Amniotic stem cell (primary cell): Measurements from ENCODE around the gene NME1.

ENCODE experiments used
- DNase-seq: peaks from one replicate; lab custom pipeline; 2025; lab: John Stamatoyannopoulos, UW

NME1 gene

GRCh38 chr17:51189628-51190027 lies 36.3 kb downstream of the NME1 start:
- DNase-seq, result no peak

- no peak for DNase-seq
Measured at GRCh38 chr17:51191895-51192294, 38.5 kb downstream of the NME1 start.

- DNase-seq, result no peak
Measured at GRCh38 chr17:51197754-51198153, 44.4 kb downstream of the NME1 start.

GRCh38 chr17:51200295-51200694 lies 46.9 kb downstream of the NME1 start:
- DNase-seq, result no peak

GRCh38 chr17:51200846-51201245 lies 47.5 kb downstream of the NME1 start:
- DNase-seq, result no peak

- no peak for DNase-seq
Measured at GRCh38 chr17:51203838-51204237, 50.5 kb downstream of the NME1 start.
